Liver (tissue), 9 donors: Measurements from ENCODE around the gene LCP1. TPM values are rescaled to one million over a fixed set of nuclear protein-coding genes. Genes with fewer than 3 reads are reported as not detected.
"Not testable (repeated sequence)": the region's sequence is repeated elsewhere in the genome, so short reads cannot be mapped to it uniquely, and the experiment has no call there.

Experiments used
- DNase-seq: peaks from one replicate; pipeline ENCODE4 v3.0.0-alpha.2; 2017; ENCODE audit warnings: low spot score
- H3K27ac ChIP-seq, 2 donors: one replicate each; pipeline ENCODE4 v1.7.0; 2013; ENCODE audit warnings: inconsistent platforms in 2 of 2, low read length in 2 of 2, control low read depth in 1 of 2, low read depth in 1 of 2, mild to moderate bottlenecking in 1 of 2
- H3K27me3 ChIP-seq, 4 donors: one replicate each; pipeline versions ENCODE4 v1.6.1 to v1.7.0; 2013; ENCODE audit warnings: low read length in 3 of 4, inconsistent platforms in 1 of 4, mild to moderate bottlenecking in 1 of 4, moderate library complexity in 1 of 4; ENCODE audit not compliant: control insufficient read depth in 4 of 4, insufficient read depth in 4 of 4
- H3K36me3 ChIP-seq, 4 donors: one replicate each; pipeline versions ENCODE4 v1.6.1 to v1.7.0; 2013; ENCODE audit warnings: low read length in 3 of 4, mild to moderate bottlenecking in 3 of 4, low read depth in 1 of 4, moderate library complexity in 1 of 4; ENCODE audit not compliant: control insufficient read depth in 4 of 4, insufficient read depth in 3 of 4
- H3K4me1 ChIP-seq, 4 donors: one replicate each; pipeline versions ENCODE4 v1.6.1 to v1.7.0; 2013; ENCODE audit warnings: low read length in 3 of 4, mild to moderate bottlenecking in 3 of 4, moderate library complexity in 1 of 4; ENCODE audit not compliant: control insufficient read depth in 4 of 4, insufficient read depth in 4 of 4
- H3K4me3 ChIP-seq, 3 donors: one replicate each; pipeline versions ENCODE4 v1.6.1 to v1.7.0; 2013; ENCODE audit warnings: low read length in 3 of 3, control low read depth in 1 of 3, low read depth in 1 of 3, mild to moderate bottlenecking in 1 of 3
- H3K9ac ChIP-seq, 2 donors: one replicate each; pipeline ENCODE4 v1.7.0; 2013; ENCODE audit warnings: low read length in 2 of 2, mild to moderate bottlenecking in 2 of 2, moderate library complexity in 2 of 2, control low read depth in 1 of 2, low read depth in 1 of 2
- H3K9me3 ChIP-seq, 4 donors: one replicate each; pipeline versions ENCODE4 v1.6.1 to v1.7.0; 2013; ENCODE audit warnings: low read length in 3 of 4; ENCODE audit not compliant: control insufficient read depth in 4 of 4
- ATF3 ChIP-seq: IDR thresholded peaks from 2 replicates; pipeline ENCODE4 v1.6.1; 2016; ENCODE audit warnings: antibody characterized with exemption
- EGR1 ChIP-seq, 2 donors: IDR thresholded peaks; 2 replicates each; pipeline ENCODE4 v1.6.1; 2016 to 2018; ENCODE audit warnings: antibody characterized with exemption in 2 of 2, low read depth in 2 of 2
- FOXA1 ChIP-seq: IDR thresholded peaks from 2 replicates; pipeline ENCODE4 v1.6.1; 2016; ENCODE audit warnings: antibody characterized with exemption
- GABPA ChIP-seq, 2 donors: IDR thresholded peaks in 1 of 2; conservative IDR thresholded peaks in 1 of 2; 2 replicates each; pipeline ENCODE4 v1.6.1; 2016; ENCODE audit warnings: antibody characterized with exemption in 2 of 2, mild to moderate bottlenecking in 1 of 2, moderate library complexity in 1 of 2
- HNF4G ChIP-seq: IDR thresholded peaks from 2 replicates; pipeline ENCODE4 v1.6.1; 2016; ENCODE audit warnings: antibody characterized with exemption
- JUND ChIP-seq, 2 donors: IDR thresholded peaks; 2 replicates each; pipeline ENCODE4 v1.6.1; 2016; ENCODE audit warnings: antibody characterized with exemption in 2 of 2
- NR2F2 ChIP-seq: IDR thresholded peaks from 2 replicates; pipeline ENCODE4 v1.6.1; 2016; ENCODE audit warnings: antibody characterized with exemption
- RXRA ChIP-seq, 2 donors: IDR thresholded peaks; 2 replicates each; pipeline ENCODE4 v1.6.1; 2017 to 2018; ENCODE audit warnings: antibody characterized with exemption in 2 of 2, mild to moderate bottlenecking in 1 of 2
- SP1 ChIP-seq: IDR thresholded peaks from 2 replicates; pipeline ENCODE4 v1.6.1; 2018; ENCODE audit warnings: antibody characterized with exemption, mild to moderate bottlenecking
- YY1 ChIP-seq: IDR thresholded peaks from 2 replicates; pipeline ENCODE4 v1.6.1; 2016; ENCODE audit warnings: antibody characterized with exemption, mild to moderate bottlenecking
- ZBTB33 ChIP-seq: IDR thresholded peaks from 2 replicates; pipeline ENCODE4 v1.6.1; 2016; ENCODE audit warnings: antibody characterized with exemption
- WGBS: extraction: QIAGEN DNeasy Blood & Tissue Kit; methylation state at CpG from one replicate; pipeline ENCODE4 v1.1.7; 2013; 5-methylcytosine and 5-hydroxymethylcytosine counted together
- polyA plus RNA-seq, 2 donors: library from polyadenylated mRNA; stranded (reverse) in 1 of 2; unstranded in 1 of 2; fragments of 200-250 nt in 1 of 2; fragments of >200 nt in 1 of 2; fragmentation: Nextera tagmentation in 1 of 2; extraction: Ambion mirVana in 1 of 2; gene quantifications; one replicate each; pipeline versions ENCODE4 v1.2.1 to v1.2.3, GENCODE V29; 2013 to 2015
- total RNA-seq, 2 donors: library from RNA; depleted of rRNA; stranded (reverse); fragments of >200 nt; gene quantifications; one replicate each; pipeline ENCODE4 v1.2.3, GENCODE V29; 2014
- donor health status: healthy.
- donor health status: healthy.
- donor health status: healthy.
- donor health status: healthy.
- donor health status: healthy.

LCP1 gene
- total and polyA plus RNA-seq, 4 donors, result 12.6 to 90.6 (median 36.0) TPM

- Histone ChIP-seq H3K9me3 (no peaks in the 10 kb centered on the region), H3K27ac (no peak overlapping the region), H3K4me3 (no peak overlapping the region), H3K36me3 (no peaks in the 10 kb centered on the region), H3K4me1 (peaks cover 0 to 3% (median 1%) of the 10 kb centered on the region in 4 donors), H3K9ac (no peak overlapping the region), H3K27me3 (no peaks in the 10 kb centered on the region)
- WGBS, result 64% methylated on average over 1 of the region's 1 CpG
- TF ChIP-seq HNF4G, result no peak
- no peak for TF ChIP-seq RXRA (IDR thresholded peaks at IDR 0.05)
- TF ChIP-seq SP1, result no peak
- no peak for TF ChIP-seq NR2F2
- DNase-seq, result no peak
Observed at GRCh38 chr13:46166224-46166584, 15.8 kb downstream of the LCP1 start.

- no peak for DNase-seq
- WGBS, result 51% methylated on average over 5 of the region's 5 CpGs
- Histone ChIP-seq H3K4me1 (peaks cover 0 to 3% (median 1%) of the 10 kb centered on the region in 4 donors), H3K9ac (no peak overlapping the region), H3K4me3 (no peak overlapping the region), H3K36me3 (no peaks in the 10 kb centered on the region), H3K9me3 (no peaks in the 10 kb centered on the region), H3K27ac (no peak overlapping the region), H3K27me3 (no peaks in the 10 kb centered on the region)
- TF ChIP-seq EGR1 (IDR thresholded peaks at IDR 0.05; ENCODE audit: low read depth in 2 of 2), result no peak
- TF ChIP-seq ATF3, result no peak
- no peak for TF ChIP-seq JUND (IDR thresholded peaks at IDR 0.05)
- no peak for TF ChIP-seq FOXA1
Observed at GRCh38 chr13:46165485-46166223, 16.3 kb downstream of the LCP1 start.

GRCh38 chr13:46164661-46165060 lies 17.3 kb downstream of the LCP1 start:
- no peaks in the 10 kb centered on the region for H3K27me3 ChIP-seq
- H3K4me3 ChIP-seq, result no peak overlapping the region
- no peak for TF ChIP-seq ATF3
- no peak for TF ChIP-seq ZBTB33
- no peak for TF ChIP-seq YY1
- TF ChIP-seq EGR1 (IDR thresholded peaks at IDR 0.05; ENCODE audit: low read depth in 2 of 2), result no peak
- no peak for TF ChIP-seq FOXA1
- no peak for TF ChIP-seq GABPA (IDR thresholded peaks at IDR 0.05 in 1 of 2, conservative IDR thresholded peaks at IDR 0.05 in 1 of 2)
- H3K36me3 ChIP-seq, result no peaks in the 10 kb centered on the region
- H3K27ac ChIP-seq, result no peak overlapping the region
- H3K4me1 ChIP-seq, result peaks cover 0 to 2% (median 0%) of the 10 kb centered on the region in 4 donors
- no peak overlapping the region for H3K9ac ChIP-seq
- H3K9me3 ChIP-seq, result no peaks in the 10 kb centered on the region
- DNase-seq, result no peak

GRCh38 chr13:46162741-46163140 lies 19.2 kb downstream of the LCP1 start:
- not testable (repeated sequence) for H3K27ac ChIP-seq, H3K9ac ChIP-seq, H3K4me1 ChIP-seq, H3K9me3 ChIP-seq, H3K27me3 ChIP-seq, H3K36me3 ChIP-seq, DNase-seq, H3K4me3 ChIP-seq
- WGBS, result 96% methylated on average over 36 of the region's 36 CpGs
